Testis (tissue), 3 donors: ENCODE results near the gene PCNT. TPM values are rescaled to one million over a fixed set of nuclear protein-coding genes. Genes with fewer than 3 reads are reported as not detected.
"Not testable (repeated sequence)": the region's sequence is repeated elsewhere in the genome, so short reads cannot be mapped to it uniquely, and the experiment has no call there.

Source experiments
- DNase-seq: peaks from one replicate; pipeline ENCODE4 v3.0.0-alpha.2; 2019
- H3K27ac ChIP-seq, 2 donors: fragments of 200-600 bp; sonication (generic); one replicate each; pipeline ENCODE4 v1.5.1; 2019
- H3K27me3 ChIP-seq: fragments of 200-600 bp; sonication (generic); one replicate; pipeline ENCODE4 v1.5.1; 2019
- H3K36me3 ChIP-seq: fragments of 200-600 bp; sonication (generic); one replicate; pipeline ENCODE4 v1.5.1; 2017; ENCODE audit warnings: low read depth; ENCODE audit errors: missing control alignments
- H3K4me1 ChIP-seq: fragments of 200-600 bp; sonication (generic); one replicate; pipeline ENCODE4 v1.5.1; 2019
- H3K4me3 ChIP-seq, 2 donors: fragments of 200-600 bp; sonication (generic); one replicate each; pipeline ENCODE4 v1.5.1; 2017 to 2019
- H3K9me3 ChIP-seq: fragments of 200-600 bp; sonication (generic); one replicate; pipeline ENCODE4 v1.5.1; 2017
- POLR2A ChIP-seq: fragments of 450-650 bp; IDR thresholded peaks from one replicate; pipeline ENCODE4 v1.6.1; 2017; ENCODE audit warnings: antibody characterized with exemption, mild to moderate bottlenecking, moderate library complexity
- WGBS, 2 donors: methylation state at CpG; one replicate each; pipeline ENCODE4 v1.1.5; 2018; 5-methylcytosine and 5-hydroxymethylcytosine counted together
- intact Hi-C: fragments of 100-400 bp; cut with DNase I; formaldehyde crosslinking; loops from one replicate; pipeline ENCODE4 v1.15.1; 2023; ENCODE audit warnings: low total_unique reads
- polyA plus RNA-seq: library from polyadenylated mRNA; stranded (reverse); fragments of 350-450 nt; fragmentation: Illumina TruSeq; extraction: RNeasy Lipid Tissue Mini Kit (QIAGEN cat#74804); gene quantifications from one replicate; pipeline ENCODE4 v1.2.3, GENCODE V29; 2014; ENCODE audit warnings: low read depth, low replicate concordance; ENCODE audit not compliant: insufficient read depth
- total RNA-seq, 2 donors: library from RNA; depleted of rRNA; stranded (reverse); fragments of >200 nt; gene quantifications; one replicate each; pipeline ENCODE4 v1.2.3, GENCODE V29; 2016
- TF ChIP-seq, protein P1 (sequence below), 3 experiments: fragments of 450-650 bp in 2 of 3; fragments of 200-600 bp in 1 of 3; sonication (generic) in 1 of 3; IDR thresholded peaks; one replicate each; pipeline ENCODE4 v1.5.1; 2016 to 2019; ENCODE audit warnings: antibody characterized with exemption in 3 of 3, mild to moderate bottlenecking in 2 of 3, moderate library complexity in 1 of 3

PCNT gene
- total and polyA plus RNA-seq, 3 donors from 2014 or later: 44.7 to 169 (median 116) TPM

DNA sequence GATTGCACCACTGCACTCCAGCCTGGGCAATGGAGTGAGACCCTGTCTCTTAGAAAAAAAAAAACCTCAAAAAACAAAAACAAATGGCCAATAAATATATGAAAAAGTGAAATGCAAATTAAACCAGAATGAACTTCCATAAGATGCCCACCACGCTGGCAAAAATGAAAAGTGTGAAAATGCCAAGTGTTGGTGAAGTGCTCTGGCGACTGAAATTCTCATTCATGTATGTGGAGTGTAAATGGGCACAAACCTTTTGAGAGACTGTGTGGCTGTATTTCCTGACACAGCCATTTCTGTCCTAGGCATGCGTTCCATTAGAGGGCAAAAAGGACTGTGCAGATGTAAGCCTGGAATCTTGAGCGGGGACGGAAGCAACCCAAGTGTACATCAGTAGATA lies 19.5 kb upstream of the PCNT start:
- Histone ChIP-seq H3K27ac (no peak overlapping the region), H3K9me3 (no peaks in the 10 kb centered on the region), H3K4me3 (no peak overlapping the region), H3K36me3 (no peaks in the 10 kb centered on the region), H3K4me1 (no peaks in the 10 kb centered on the region), H3K27me3 (no peaks in the 10 kb centered on the region)
- TF ChIP-seq, protein P1, sequence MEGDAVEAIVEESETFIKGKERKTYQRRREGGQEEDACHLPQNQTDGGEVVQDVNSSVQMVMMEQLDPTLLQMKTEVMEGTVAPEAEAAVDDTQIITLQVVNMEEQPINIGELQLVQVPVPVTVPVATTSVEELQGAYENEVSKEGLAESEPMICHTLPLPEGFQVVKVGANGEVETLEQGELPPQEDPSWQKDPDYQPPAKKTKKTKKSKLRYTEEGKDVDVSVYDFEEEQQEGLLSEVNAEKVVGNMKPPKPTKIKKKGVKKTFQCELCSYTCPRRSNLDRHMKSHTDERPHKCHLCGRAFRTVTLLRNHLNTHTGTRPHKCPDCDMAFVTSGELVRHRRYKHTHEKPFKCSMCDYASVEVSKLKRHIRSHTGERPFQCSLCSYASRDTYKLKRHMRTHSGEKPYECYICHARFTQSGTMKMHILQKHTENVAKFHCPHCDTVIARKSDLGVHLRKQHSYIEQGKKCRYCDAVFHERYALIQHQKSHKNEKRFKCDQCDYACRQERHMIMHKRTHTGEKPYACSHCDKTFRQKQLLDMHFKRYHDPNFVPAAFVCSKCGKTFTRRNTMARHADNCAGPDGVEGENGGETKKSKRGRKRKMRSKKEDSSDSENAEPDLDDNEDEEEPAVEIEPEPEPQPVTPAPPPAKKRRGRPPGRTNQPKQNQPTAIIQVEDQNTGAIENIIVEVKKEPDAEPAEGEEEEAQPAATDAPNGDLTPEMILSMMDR (IDR thresholded peaks at IDR 0.05): no peak
- TF ChIP-seq POLR2A: no peak
- WGBS, 2 donors: 92 to 94% methylated on average over 5 of the region's 5 CpGs
- intact Hi-C loops: no loop called here
- DNase-seq: no peak

DNA sequence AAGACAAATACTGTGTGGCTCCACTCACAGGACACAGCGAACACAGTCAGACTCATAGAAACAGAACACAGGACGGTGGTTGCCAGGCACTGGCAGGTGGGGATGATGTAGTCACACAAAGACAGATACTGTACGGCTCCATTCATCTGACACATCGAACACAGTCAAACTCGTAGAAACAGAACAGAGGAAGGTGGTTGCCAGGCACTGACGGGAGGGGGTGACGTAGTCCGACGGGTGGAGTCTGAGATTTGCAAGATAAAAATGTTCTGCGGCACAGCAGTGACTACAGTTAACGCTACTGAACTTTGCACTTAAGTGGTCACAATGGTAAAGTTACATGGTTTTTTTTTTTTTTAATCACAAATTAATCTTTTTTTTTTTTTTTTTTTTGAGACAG lies 19.0 kb upstream of the PCNT start:
- WGBS, 2 donors: 93 to 94% methylated on average over 11 of the region's 11 CpGs
- intact Hi-C loops: no loop called here
- no peaks in the 10 kb centered on the region for H3K27me3 ChIP-seq
- H3K4me3 ChIP-seq: no peak overlapping the region
- no peaks in the 10 kb centered on the region for H3K36me3 ChIP-seq
- no peaks in the 10 kb centered on the region for H3K4me1 ChIP-seq
- no peak overlapping the region for H3K27ac ChIP-seq
- no peak for DNase-seq
- TF ChIP-seq, protein P1 (IDR thresholded peaks at IDR 0.05): no peak
- TF ChIP-seq POLR2A: no peak
- H3K9me3 ChIP-seq: no peaks in the 10 kb centered on the region

DNA sequence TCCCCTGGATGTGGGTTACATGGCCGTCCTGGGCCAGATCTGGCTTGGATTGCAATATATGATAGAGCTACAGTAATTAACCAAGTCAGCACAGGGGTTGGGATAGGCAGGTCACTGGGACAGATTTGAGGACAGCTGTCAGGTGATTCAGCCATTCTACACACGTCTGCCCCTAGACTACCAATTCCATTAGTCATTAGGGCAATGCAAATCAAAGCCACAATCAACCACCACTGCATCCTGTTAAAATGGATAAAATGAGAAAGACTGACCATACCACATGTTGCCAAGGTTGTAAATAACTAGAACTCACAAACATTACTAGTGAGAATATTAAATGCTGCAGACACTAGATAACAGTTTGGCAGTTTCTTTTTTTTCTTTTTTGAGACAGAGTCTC lies 16.3 kb upstream of the PCNT start:
- H3K27me3 ChIP-seq: no peaks in the 10 kb centered on the region
- no peak overlapping the region for H3K27ac ChIP-seq
- DNase-seq: no peak
- no peaks in the 10 kb centered on the region for H3K4me1 ChIP-seq
- no peak overlapping the region for H3K4me3 ChIP-seq
- WGBS, 2 donors: 88 to 90% methylated on average over 2 of the region's 2 CpGs
- no peaks in the 10 kb centered on the region for H3K9me3 ChIP-seq
- intact Hi-C loops: no loop called here
- H3K36me3 ChIP-seq: no peaks in the 10 kb centered on the region
- TF ChIP-seq, protein P1 (IDR thresholded peaks at IDR 0.05): no peak
- no peak for TF ChIP-seq POLR2A

DNA sequence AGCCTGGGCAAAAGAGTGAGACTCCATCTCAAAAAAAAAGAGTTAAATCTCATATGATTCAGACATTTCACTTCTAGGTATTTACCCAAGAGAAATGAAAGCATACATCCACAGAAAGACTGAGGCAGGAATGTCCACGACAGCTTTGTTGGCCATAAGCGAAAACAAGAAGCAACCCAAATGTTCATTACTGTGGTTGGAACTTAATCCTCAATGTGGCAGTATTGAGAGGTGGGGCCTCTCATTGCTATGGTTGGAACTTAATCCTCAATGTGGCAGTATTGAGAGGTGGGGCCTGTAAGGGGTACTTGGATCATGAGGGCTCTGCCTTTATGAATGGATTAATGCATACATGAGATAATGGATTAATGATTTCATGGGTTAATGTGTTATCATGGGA lies 15.5 kb upstream of the PCNT start:
- Histone ChIP-seq H3K36me3 (no peaks in the 10 kb centered on the region), H3K27me3 (no peaks in the 10 kb centered on the region), H3K4me1 (no peaks in the 10 kb centered on the region), H3K4me3 (no peak overlapping the region), H3K9me3 (no peaks in the 10 kb centered on the region), H3K27ac (no peak overlapping the region)
- WGBS, 2 donors: 93% methylated on average over 2 of the region's 2 CpGs
- intact Hi-C loops: no loop called here
- TF ChIP-seq, protein P1 (IDR thresholded peaks at IDR 0.05): no peak
- no peak for TF ChIP-seq POLR2A
- no peak for DNase-seq

DNA sequence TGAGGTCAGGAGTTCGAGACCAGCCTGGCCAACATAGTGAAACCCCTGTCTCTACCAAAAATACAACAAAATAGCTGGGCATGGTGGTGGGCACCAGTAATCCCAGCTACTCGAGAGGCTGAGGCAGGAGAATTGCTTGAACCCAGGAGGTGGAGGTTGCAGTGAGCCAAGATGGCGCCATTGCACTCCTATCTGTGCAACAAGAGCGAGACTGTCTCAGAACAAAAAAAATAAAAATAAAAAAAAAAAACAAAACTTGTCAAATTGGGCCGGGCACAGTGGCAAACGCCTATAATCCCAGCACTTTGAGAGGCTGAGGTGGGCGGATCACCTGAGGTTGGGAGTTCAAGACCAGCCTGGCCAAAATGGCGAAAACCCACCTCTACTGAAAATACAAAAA lies 13.7 kb upstream of the PCNT start:
- H3K4me3 ChIP-seq, H3K27ac ChIP-seq, H3K4me1 ChIP-seq, H3K27me3 ChIP-seq, H3K9me3 ChIP-seq, DNase-seq, intact Hi-C loops, H3K36me3 ChIP-seq: not testable (repeated sequence)
- 93 to 96% methylated on average over 8 of the region's 8 CpGs for WGBS, 2 donors
